ENCODE results near the gene NFKBIE.

GRCh38 chr6:44292661-44293365 is 27.5 kb upstream of the NFKBIE start:
- TF ChIP-seq CTCF (optimal IDR thresholded peaks at IDR 0.05 in 1 of 3, IDR thresholded peaks at IDR 0.05 in 1 of 3, conservative IDR thresholded peaks at IDR 0.05 in 1 of 3; ENCODE audit: extremely low read depth in 1 of 3, insufficient read depth in 2 of 3, low read length in 3 of 3) (no peak), EZH2 (IDR thresholded peaks at IDR 0.05; ENCODE audit: low read length) (no peak)
